ENCODE results near the gene PCCA.

- TF ChIP-seq CTCF (IDR thresholded peaks at IDR 0.05) (no peak), POLR2A (IDR thresholded peaks at IDR 0.05) (no peak)
Measured at GRCh38 chr13:100333141-100333540, 244.2 kb downstream of the PCCA start.

Data from breast epithelium (tissue), 3 donors.